HG03025 (cell line): ENCODE data around the gene USP47.

Source experiments
- ATAC-seq: cut with Tn5 transposase; IDR thresholded peaks from one replicate; pipeline ENCODE4 v1.9.1; 2021; ENCODE audit warnings: mild to moderate bottlenecking, moderate library complexity; ENCODE audit not compliant: unreplicated experiment, low FRiP score

Gene USP47

GRCh38 chr11:11841723-11842420 lies at the start of gene USP47:
Gene USP47, plus strand, starts transcription at chr11:11841972. Its CDS starts 214 bp downstream, at chr11:11842186.
- peak; percentile 69 for ATAC-seq

- ATAC-seq: no peak
Observed at GRCh38 chr11:11793073-11793472, 48.7 kb upstream of the USP47 start.

GRCh38 chr11:11798586-11799438 lies 43.0 kb upstream of the USP47 start:
- ATAC-seq: no peak

- no peak for ATAC-seq
Observed at GRCh38 chr11:11805228-11805627, 36.5 kb upstream of the USP47 start.

GRCh38 chr11:11806074-11806473 lies 35.7 kb upstream of the USP47 start:
- no peak for ATAC-seq

GRCh38 chr11:11806586-11806985 lies 35.2 kb upstream of the USP47 start:
- ATAC-seq: no peak

GRCh38 chr11:11807811-11808782 lies 33.7 kb upstream of the USP47 start:
- no peak for ATAC-seq

- ATAC-seq: no peak
Observed at GRCh38 chr11:11808992-11809615, 32.7 kb upstream of the USP47 start.

- ATAC-seq: no peak
Observed at GRCh38 chr11:11810764-11811726, 30.7 kb upstream of the USP47 start.

GRCh38 chr11:11813288-11813962 lies 28.3 kb upstream of the USP47 start:
- no peak for ATAC-seq

- ATAC-seq: no peak
Observed at GRCh38 chr11:11814614-11815452, 26.9 kb upstream of the USP47 start.

- ATAC-seq: no peak
Observed at GRCh38 chr11:11816511-11817314, 25.1 kb upstream of the USP47 start.

- ATAC-seq: no peak
Observed at GRCh38 chr11:11817957-11818356, 23.8 kb upstream of the USP47 start.

GRCh38 chr11:11818529-11819121 lies 23.1 kb upstream of the USP47 start:
- ATAC-seq: no peak

GRCh38 chr11:11821899-11822298 lies 19.9 kb upstream of the USP47 start:
- no peak for ATAC-seq

GRCh38 chr11:11822946-11823345 lies 18.8 kb upstream of the USP47 start:
- ATAC-seq: no peak
